Head of caudate nucleus (tissue), 42 donors: ENCODE data around the gene CDYL2.
A peak's percentile ranks its signal among the peaks of the same experiment; 100 is the strongest.
"Not testable (repeated sequence)": the region's sequence is repeated elsewhere in the genome, so short reads cannot be mapped to it uniquely, and the experiment has no call there.

Source experiments
- DNase-seq, 42 donors: peaks; one replicate each; pipeline versions ENCODE4 v3.0.0 to v3.0.0-alpha.2; 2020 to 2021; ENCODE audit warnings: mixed read lengths in 7 of 42
- intact Hi-C: fragments of 100-400 bp; cut with DNase I; formaldehyde crosslinking; loops from one replicate; pipeline ENCODE4 v1.15.0; 2022

Gene CDYL2

GRCh38 chr16:80804526-80805383 lies at the start of gene CDYL2:
Gene CDYL2, minus strand, starts transcription at chr16:80804598. Its CDS starts 425 bp downstream, at chr16:80804173.
- intact Hi-C loops, result no loop called here
- peak in 4 of 42 donors; percentile 4 to 17 (median 6) for DNase-seq

GRCh38 chr16:80852261-80852872 lies 48.0 kb upstream of the CDYL2 start:
- DNase-seq, result peak in 5 of 42 donors; percentile 2 to 30 (median 8)
- intact Hi-C loops, result no loop called here

GRCh38 chr16:80851831-80852230 lies 47.4 kb upstream of the CDYL2 start:
- intact Hi-C loops, result no loop called here
- no peak for DNase-seq

- intact Hi-C loops, result no loop called here
These were observed 46.4 kb upstream of the CDYL2 start for GRCh38 chr16:80850757-80851156.

GRCh38 chr16:80848862-80849261 lies 44.5 kb upstream of the CDYL2 start:
- intact Hi-C loops, result no loop called here
- no peak for DNase-seq

More at GRCh38 chr16:80850757-80851156, 46.4 kb upstream of the CDYL2 start:
- no peak for DNase-seq

GRCh38 chr16:80846680-80847079 lies 42.3 kb upstream of the CDYL2 start:
- intact Hi-C loops, result no loop called here
- DNase-seq, result no peak

GRCh38 chr16:80846275-80846674 lies 41.9 kb upstream of the CDYL2 start:
- DNase-seq, result no peak
- intact Hi-C loops, result no loop called here

- no peak for DNase-seq
- intact Hi-C loops, result no loop called here
These were observed 40.0 kb upstream of the CDYL2 start for GRCh38 chr16:80844395-80844794.

- DNase-seq, result no peak
- intact Hi-C loops, result no loop called here
These were observed 36.8 kb upstream of the CDYL2 start for GRCh38 chr16:80841231-80841630.

GRCh38 chr16:80837533-80838147 lies 33.2 kb upstream of the CDYL2 start:
- intact Hi-C loops, result no loop called here
- no peak for DNase-seq

- no peak for DNase-seq
- intact Hi-C loops, result no loop called here
These were observed 32.4 kb upstream of the CDYL2 start for GRCh38 chr16:80836846-80837245.

- intact Hi-C loops, result no loop called here
- DNase-seq, result no peak
These were observed 31.8 kb upstream of the CDYL2 start for GRCh38 chr16:80836202-80836601.

- no peak for DNase-seq
- intact Hi-C loops, result no loop called here
These were observed 26.6 kb upstream of the CDYL2 start for GRCh38 chr16:80831039-80831438.

GRCh38 chr16:80828495-80828894 lies 24.1 kb upstream of the CDYL2 start:
- no peak for DNase-seq
- intact Hi-C loops, result no loop called here

- intact Hi-C loops, result no loop called here
- DNase-seq, result no peak
These were observed 22.6 kb upstream of the CDYL2 start for GRCh38 chr16:80827007-80827406.

GRCh38 chr16:80825365-80825758 lies 21.0 kb upstream of the CDYL2 start:
- no peak for DNase-seq
- intact Hi-C loops, result no loop called here

GRCh38 chr16:80824623-80825364 lies 20.4 kb upstream of the CDYL2 start:
- intact Hi-C loops, result no loop called here
- peak in 2 of 42 donors; percentile 18 to 40 for DNase-seq

GRCh38 chr16:80819988-80820387 lies 15.6 kb upstream of the CDYL2 start:
- DNase-seq, result no peak
- intact Hi-C loops, result no loop called here

- intact Hi-C loops, result no loop called here
- DNase-seq, result no peak
These were observed 12.0 kb upstream of the CDYL2 start for GRCh38 chr16:80816356-80816755.

GRCh38 chr16:80815278-80815677 lies 10.9 kb upstream of the CDYL2 start:
- DNase-seq, intact Hi-C loops: not testable (repeated sequence)
